HG02884 (cell line): ENCODE measurements around the gene IRF8.
A peak's percentile ranks its signal among the peaks of the same experiment; 100 is the strongest.
"Not testable (repeated sequence)": the region's sequence is repeated elsewhere in the genome, so short reads cannot be mapped to it uniquely, and the experiment has no call there.

Experiments
- ATAC-seq: cut with Tn5 transposase; IDR thresholded peaks from one replicate; pipeline ENCODE4 v1.9.1; 2021; ENCODE audit warnings: mild to moderate bottlenecking, moderate library complexity; ENCODE audit not compliant: unreplicated experiment

Gene IRF8

DNA sequence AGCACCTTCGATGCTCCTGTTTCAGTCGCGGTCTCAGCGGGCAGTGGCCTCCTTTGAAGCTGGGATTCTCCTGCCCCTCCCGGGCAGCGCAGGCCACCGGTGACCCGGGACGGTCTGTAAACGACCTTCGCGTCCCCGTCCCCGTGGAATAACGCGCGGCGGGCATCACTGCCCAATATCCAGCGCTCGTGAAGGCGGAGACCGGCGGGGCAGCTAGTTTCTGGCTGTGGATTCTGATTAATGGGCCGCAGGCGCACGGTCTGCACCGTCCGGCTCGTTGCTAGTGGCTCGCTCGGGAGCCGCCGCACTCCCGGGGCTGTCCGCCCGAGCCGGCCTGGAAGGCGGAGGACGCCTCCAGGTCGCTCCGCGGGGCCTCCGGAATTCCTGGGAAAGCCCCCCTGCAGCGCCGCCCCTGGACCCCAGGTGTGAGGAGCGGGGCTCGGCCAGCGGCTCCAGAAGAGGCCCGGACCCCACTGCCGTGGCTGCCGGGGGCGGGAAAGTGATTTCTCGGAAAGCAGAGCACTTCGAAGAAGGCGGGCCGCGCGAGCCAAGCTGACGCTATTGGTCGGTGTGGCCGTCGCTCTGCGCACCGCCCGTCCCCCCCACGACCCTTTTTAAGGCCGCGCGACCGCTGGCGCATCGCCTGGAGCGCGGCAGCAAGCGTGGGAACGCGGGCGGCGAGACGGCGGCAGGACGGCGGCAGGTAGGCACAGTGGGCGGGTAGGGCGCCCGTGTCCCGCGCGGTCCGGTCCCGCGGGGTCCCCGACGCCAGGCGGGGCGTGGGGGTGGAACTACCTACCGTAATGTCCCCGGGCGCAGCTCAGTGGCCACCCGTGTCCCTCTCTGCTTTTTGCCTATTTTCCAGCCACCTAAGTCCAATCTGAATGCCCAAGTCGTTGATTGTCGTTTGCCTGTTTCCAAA, at the start of gene IRF8:
IRF8 (plus strand) TSS at position 642 of the 922 bp plus-strand sequence. CDS start 3,854 bp downstream, outside the sequence.
- peak; percentile 51 for ATAC-seq

DNA sequence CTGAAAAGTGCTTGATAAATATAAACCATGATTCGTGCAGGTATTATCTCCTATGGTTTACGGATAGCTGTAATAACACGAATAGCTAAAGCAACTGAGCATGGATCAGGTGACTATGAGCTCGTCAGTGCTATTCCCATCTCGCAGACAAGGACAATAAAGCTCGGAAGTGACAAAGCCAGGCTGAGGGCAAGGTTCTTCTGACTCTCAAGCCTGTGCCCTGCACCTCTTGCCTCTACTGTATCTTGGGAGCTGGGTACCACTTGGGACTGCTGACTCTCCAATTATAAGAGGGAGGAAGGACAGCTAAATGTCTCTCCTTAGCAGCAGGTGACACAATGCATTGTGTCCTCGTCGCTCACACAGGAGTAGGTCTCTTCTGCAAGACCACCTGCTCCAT, 49.6 kb upstream of the IRF8 start:
- ATAC-seq: no peak

GRCh38 chr16:85850344-85850880, 48.5 kb upstream of the IRF8 start:
- no peak for ATAC-seq

GRCh38 chr16:85851034-85851785, 47.8 kb upstream of the IRF8 start:
- ATAC-seq: no peak

DNA sequence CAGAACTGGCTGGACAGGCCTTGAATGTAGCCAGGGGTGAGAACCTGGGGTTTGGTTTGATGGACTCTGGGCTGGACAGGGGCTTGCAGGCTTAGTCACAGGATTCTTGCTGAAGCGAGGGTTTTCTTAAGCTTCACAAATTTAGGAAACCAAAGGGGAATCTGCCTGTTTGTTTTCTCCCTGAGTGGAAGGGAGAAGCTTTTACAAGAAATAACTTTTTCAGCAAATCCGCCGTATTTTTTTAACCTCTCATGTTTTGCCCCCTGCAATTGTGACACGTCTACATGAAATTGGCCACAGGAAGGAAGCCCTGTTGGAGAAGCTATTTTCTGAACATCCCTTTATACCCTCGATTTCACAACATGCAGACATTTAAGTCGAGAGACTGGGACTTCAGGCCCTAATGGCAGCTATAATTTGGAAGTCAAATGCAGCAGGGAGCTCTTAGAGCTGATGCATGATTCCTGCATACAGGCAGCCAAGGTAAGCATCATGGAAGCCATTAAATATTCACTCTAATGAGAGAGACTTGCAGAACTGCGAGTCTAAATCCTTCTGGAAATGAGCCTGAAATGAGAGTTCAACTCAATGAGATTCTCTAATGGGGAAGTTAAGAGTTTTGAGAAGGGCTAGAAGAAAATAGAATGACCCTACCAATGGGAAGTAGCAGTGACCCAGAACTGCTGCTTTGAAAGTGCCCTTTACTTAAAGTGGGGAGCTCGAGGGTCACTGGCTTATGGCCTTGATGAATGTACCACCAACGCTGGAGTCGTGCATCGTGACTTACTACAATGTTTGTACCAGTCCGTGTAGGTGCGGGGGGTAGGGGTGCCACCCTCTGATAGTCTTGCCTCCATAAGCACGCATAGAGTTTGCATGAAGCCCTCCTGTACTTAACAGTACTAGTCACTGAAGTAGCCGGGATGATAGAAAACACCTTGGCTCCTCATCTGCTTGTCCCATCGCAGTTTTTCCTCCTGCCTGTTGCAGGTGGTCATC, 45.1 kb upstream of the IRF8 start:
- no peak for ATAC-seq

DNA sequence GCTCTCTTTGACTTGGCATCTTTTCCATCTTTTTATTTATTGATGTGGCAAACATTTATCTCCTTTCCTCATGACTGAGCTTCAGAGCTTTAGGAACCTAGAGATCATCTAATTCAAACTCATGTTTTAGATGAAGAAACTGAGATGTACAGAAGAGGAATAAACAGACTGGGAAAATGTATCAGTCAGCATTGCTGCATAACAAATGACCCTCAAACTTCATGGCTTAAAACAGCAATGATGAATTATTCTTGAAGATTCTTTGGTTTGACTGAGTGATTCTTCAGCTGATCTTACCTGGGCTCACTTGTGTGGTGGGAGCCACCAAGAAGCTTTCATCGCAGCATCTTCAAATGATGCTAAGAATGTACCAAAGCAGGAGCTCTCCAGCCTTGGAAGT, 44.0 kb upstream of the IRF8 start:
- ATAC-seq: no peak

DNA sequence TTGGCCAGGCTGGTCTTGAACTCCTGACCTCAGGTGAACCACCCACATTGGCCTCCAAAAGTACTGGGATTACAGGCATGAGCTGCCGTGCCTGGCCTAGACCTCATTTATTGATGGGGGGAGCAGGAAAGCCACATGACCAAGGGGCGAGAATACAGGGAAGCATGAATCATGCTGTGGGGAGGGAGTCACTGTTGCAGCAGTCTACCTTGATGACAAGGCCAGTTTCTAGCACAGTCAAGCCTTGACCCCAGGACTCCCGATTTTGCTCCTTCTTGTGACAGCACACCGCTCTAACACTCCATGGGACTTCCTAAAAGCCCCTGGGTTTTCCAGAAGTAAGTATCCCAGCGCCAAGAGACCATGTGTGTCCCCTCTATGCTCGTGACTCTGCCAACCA, 42.9 kb upstream of the IRF8 start:
- no peak for ATAC-seq

- no peak for ATAC-seq
These were observed 42.4 kb upstream of the IRF8 start for GRCh38 chr16:85856585-85856984.

GRCh38 chr16:85857406-85857805, 41.6 kb upstream of the IRF8 start:
- ATAC-seq: no peak

- not testable (repeated sequence) for ATAC-seq
These were observed 40.4 kb upstream of the IRF8 start for GRCh38 chr16:85858571-85858970.

- no peak for ATAC-seq
These were observed 39.8 kb upstream of the IRF8 start for GRCh38 chr16:85858984-85859817.

DNA sequence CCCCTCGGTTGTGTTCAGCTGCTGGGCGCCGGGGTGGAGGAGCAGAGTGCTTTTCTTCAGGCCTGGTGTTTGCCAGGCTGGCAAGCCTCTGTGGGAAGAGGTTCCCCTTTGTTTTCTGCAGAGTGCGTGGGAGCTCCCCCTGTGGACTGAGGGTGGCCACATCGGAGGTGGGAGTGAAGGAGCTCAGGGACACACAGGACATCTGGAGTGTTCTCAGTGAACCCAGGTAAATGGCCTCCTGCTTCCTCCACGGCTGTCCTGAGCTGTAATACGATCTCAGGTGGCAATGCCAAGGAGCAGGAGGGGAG, 39.2 kb upstream of the IRF8 start:
- ATAC-seq: no peak

DNA sequence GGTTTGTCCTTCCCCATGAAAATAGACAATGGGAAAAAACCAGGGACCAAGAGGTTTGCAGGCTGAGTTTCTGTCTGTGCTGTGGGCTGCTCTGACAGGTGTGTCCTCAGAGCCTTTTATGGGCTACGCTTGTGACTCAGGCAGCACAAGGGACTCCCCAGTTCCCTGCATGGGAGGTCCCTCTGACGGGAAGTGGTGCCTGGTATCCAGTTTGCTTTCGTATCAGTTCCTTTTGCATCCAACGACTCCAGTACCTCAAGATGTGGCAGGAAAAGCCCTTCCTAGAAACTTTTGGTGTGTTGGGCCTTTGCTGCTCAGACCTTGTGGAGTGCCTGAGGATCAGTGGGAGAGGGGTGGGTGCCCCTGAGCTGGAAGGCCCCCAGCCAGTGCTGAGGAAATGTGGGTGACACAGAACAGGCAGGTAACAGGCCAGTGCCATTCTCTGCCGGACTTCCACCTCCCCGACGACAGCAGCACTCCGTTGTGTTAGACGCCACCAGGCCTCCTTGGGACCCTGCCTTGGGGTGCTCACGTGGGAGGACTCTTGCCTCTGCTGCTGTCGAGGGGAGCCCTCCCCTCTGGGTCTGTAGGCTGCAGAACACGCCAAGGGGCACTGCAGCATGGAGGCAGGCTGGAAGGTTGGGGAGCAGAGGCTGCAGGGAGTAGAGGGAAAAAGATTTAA, 38.4 kb upstream of the IRF8 start:
- ATAC-seq: no peak

- no peak for ATAC-seq
These were observed 37.7 kb upstream of the IRF8 start for GRCh38 chr16:85861095-85861825.

DNA sequence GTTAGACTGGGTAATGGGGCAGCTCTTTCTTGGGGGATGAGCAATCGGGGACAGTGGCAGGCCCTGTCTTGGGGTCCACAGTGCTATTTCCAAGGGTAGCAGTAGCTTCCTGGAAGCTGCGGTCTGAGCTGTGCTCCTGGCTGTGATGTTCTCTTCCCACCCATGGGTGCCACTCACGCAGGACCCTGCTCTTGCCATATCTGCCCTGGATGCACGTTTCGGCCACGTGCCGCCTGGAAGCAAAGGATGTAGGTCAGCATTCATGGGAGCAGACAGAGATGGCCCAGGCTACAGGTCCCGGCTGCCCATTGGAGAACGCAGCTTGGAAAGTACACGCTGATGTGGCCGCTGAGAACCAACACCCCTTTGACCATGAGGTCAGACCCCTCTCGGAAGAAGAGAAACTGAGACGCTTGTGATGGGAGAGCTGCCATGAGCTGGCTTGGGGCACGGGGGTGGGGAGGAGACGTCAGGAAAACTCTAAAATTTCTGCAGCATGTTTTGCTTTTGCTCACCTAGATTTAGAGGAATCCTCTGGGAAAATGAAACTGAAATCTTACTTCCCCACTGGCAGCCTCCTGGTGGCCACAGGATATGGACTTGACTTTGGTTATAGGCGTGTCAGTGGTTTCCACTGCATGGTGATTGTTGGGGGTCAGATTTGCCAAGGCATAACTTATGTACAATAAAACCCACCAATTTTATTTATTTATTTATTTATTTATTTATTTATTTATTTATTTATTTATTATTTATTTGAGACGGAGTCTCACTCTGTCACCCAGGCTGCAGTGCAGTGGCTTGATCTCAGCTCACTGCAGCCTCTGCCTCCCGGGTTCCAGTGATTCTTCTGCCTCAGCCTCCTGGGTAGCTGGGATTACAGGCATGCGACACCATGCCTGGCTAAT, 36.2 kb upstream of the IRF8 start:
- no peak for ATAC-seq

DNA sequence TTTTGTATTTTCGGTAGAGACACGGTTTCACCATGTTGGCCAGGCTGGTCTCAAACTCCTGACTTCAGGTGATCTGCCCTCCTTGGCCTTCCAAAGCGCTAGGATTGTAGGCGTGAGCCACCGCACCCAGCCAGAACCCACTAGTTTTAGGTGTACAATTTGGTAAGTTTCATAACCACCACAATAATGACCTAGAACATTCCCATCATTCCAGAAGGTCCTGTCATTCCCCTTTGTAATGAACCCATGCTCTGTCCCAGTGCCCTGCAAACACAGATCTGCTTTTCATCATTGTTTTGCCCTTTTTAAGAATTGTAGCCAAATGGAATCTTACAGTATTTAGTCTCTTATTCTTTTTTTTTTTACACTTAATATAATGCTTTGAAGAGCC, 35.6 kb upstream of the IRF8 start:
- no peak for ATAC-seq

DNA sequence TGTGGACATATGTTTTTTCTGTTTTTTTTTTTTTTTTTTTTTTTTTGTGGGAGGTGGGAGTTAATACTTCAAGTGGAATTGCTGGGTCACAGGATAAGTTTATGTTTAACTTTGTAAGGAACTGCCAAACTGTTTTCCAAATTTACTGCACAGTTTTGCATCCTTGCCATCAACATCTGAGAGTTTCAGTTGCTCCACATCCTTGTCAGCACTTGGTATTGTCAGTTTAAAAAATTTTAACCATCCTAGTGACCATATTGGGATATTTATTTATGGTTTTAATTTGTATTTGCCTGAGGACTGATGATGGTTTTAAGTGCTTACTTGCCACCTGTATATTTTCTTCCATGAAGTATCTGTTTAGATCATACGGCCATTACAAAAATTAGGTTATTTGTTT, 34.0 kb upstream of the IRF8 start:
- ATAC-seq: no peak

GRCh38 chr16:85867189-85867588, 31.8 kb upstream of the IRF8 start:
- no peak for ATAC-seq
